Activated CD4-positive, alpha-beta T cell treated with anti-CD3 and anti-CD28 coated beads for 48 hours (primary cell): ENCODE measurements around the gene PSMB3.
"Not testable (repeated sequence)": the region's sequence is repeated elsewhere in the genome, so short reads cannot be mapped to it uniquely, and the experiment has no call there.

Experiments
- DNase-seq: peaks from one replicate; pipeline ENCODE4 v3.0.0-alpha.2; 2020

Gene PSMB3

DNA sequence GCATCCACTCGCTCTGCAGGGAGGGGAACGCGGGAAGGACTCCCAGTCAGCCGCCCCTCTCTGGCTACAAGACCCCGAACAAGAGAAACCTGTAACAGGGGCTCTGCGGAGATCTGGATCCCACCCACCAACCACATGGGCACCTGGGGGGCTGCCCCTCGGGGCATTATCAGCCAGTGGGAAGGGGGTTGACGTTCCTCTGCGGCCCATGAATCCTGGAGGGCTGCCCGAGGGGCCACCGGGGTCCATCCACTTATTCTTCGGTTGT is 2.6 kb upstream of the PSMB3 start:
- DNase-seq = no peak

DNA sequence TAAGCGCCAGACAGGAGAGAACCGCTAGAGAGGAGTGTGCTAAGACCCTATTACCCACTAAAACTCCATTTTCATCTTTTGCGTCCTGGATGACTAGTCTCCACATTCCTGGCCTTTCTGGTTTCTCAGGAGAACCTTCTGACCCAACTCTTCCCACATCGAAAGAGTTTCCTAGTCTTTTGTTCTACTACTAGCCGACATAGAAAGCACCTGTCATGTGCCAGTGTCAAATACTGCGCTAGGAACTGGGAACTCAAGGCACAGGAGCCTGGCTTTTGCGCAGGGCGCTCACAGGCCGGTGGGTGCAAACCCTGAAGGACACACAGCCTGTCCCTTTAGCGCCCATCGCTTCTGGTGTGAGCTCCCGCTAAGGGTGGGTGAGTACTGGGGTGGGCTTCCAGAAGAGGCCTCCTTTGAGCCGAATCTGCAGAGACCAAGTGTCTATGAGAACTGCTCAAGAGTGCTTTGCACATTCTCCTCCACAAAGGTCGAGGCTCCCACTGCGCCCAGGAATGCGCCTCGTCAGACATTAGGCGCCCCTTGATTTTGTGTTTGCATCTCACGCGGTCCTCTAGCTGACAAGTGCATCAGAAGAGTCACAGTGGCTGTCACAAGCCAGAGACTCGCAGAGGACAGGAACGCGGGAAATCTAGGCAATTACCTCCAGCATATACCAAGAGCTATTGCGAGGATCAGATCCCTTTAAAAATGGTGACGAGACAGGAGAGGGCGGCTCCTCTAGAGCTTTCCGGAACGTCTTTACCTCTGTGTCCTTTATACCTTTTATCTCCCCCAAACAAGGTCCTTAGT is 2.0 kb upstream of the PSMB3 start:
- DNase-seq = no peak

DNA sequence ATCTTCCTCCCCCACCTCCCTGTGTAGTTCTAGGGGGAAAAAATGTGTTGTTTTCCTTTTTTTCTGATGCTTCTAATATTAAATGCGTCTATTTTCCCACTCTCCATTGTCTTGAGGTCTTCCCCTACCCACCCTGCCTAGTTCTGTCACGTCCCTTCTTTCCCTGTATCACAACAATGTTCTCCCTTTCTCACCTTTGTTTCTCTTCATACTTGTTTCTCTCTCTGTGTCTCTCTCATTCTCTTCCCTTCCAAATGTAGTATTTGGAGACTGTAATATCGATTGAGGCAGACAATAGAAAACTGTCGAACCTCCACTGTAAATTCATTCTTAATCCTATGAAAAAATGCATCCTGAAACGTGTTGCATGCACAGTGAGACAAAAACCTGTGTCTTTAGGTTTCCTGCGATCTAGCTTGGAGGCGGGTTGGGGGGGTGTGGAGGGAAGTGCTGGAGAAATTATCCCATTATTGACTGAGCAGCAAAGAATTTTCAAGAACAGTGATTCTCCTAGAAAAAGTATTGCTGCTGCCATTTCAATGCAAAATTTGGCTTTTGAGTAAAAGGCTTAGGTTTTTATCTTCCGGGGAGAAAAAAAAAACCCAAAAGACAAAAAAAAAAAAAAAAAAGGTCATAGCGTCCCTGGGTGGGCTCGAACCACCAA is 1.3 kb upstream of the PSMB3 start:
- no peak for DNase-seq

DNA sequence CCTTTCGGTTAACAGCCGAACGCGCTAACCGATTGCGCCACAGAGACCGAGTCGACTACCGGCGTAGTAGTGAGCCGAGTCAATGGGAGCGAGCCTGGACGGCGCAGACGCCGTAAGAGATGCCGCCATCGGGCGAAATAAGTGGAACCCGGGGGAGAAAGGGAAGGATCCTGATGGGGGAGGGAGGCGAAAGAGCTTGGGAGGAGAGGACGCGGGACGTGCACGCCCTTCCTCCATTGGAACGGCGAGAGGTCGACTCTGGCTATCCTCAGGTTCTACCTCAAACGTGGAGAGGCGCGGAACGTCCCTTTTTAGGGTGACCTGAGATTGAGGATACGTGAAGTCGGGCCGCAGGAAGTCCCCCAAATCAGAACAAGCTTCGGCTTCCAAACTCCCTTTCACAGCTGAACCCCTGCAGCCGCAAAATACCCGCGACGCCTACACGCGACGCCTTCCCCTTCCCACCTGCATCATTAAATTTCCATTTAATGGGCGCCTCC is 683 bp upstream of the PSMB3 start:
- peak; percentile 91 for DNase-seq

DNA sequence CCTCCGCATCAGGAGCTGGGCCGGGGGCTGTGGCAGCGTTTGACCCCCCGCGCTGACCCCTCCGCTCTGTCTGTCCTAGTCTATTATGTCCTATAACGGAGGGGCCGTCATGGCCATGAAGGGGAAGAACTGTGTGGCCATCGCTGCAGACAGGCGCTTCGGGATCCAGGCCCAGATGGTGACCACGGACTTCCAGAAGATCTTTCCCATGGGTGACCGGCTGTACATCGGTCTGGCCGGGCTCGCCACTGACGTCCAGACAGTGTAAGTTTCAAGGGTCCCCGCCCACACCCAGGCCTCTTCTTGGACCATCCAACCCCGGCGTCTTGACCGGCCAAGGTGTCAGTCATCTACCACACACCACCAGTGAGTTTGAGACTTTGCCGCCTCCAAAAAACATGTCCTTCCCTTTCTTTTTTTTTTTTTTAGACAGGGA is 548 bp downstream of the PSMB3 start:
- DNase-seq = no peak

DNA sequence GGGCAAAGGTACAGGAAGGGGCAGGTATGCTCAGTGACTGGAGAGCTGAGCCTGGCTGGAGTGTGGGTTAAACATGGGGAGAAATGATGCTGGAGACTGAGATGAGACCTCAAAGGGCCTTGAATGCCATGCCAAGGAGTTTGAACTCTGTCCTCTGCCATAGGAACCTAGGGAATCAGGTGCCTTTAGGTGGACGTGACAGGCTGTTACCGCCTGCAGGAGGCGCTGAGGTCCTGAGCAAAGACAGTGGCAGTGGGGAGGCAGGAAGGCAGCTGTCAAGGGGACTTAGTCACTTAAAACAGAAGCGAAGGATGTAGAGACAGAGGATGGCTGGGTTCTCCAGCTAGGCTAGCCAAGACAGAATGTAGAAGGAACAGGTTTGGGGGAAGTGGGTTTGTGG is 9.1 kb downstream of the PSMB3 start:
- peak; percentile 65 for DNase-seq

DNA sequence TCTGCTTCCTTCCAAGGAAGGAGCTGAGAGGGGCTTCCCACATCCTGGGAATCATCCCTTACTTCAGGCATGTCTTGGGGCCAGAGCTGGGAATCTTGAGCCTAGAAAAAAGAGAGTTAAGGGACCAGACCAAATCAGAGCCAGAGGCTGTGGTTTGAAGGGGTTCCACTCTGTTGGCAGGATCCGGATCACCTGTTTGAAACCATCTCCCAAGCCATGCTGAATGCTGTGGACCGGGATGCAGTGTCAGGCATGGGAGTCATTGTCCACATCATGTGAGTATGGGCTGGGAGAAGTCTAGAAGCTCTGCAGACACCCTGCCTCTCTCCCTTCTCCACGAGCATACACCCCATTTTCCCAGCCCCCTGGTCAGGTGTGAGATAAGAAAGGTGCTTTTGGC is 9.7 kb downstream of the PSMB3 start:
- DNase-seq = no peak

DNA sequence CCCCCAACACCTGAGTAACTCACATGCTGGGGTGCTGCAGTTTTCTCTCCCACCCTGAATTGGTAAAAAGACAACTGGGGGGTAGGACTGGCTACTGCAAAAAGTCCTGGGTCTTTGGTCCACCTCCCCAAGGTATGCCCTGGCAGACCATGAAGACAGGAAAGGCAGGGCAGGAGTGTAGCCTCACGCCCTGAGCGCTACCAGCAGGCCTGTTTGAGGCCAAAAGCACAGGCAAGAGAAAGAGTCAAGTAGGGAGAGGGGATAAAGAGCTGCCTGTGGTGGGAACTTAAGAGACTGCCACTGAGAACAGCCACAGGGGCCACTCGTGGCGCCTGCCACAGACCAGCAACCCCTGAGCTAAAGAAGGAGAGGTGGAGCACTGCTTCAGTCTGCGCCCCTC is 13.8 kb downstream of the PSMB3 start:
- no peak for DNase-seq

DNA sequence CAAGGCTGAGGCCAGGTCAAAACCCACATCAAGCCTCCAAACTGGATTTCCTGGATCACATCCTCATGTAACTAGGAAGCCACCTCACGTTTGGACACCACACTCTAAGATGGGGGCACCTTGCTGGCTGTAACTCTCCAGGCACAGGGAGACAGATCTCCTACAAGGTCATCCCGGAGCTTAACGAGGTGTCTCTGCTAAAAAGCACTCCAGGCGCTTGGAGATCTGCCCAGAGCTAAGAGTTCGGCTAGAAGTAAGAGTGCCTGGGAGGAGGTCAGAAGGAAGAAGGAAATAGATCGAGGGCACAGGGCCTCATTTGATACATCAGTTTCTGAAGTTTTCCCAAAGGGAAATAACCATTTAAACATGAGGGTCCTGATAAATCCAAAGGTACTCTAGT is 15.9 kb downstream of the PSMB3 start:
- no peak for DNase-seq

DNA sequence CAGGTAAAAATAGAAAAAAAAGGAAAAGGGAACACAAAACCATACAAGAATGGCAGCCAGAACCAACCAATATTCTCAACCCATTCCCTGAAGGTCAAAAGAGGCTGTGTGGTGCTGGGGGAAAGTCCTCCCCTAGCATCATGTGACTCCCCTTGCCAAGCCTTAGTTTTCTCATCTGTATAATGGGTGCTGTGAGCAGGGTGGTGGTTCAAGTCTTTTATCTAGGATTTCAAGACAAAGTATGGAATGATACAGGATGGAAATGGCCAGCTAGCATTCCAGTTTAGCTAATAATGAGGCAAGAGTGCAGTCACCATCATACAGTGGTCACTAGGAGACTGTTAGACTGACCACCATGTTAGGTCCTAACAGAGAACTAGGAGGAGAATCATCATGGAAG is 20.7 kb downstream of the PSMB3 start:
- DNase-seq = no peak

DNA sequence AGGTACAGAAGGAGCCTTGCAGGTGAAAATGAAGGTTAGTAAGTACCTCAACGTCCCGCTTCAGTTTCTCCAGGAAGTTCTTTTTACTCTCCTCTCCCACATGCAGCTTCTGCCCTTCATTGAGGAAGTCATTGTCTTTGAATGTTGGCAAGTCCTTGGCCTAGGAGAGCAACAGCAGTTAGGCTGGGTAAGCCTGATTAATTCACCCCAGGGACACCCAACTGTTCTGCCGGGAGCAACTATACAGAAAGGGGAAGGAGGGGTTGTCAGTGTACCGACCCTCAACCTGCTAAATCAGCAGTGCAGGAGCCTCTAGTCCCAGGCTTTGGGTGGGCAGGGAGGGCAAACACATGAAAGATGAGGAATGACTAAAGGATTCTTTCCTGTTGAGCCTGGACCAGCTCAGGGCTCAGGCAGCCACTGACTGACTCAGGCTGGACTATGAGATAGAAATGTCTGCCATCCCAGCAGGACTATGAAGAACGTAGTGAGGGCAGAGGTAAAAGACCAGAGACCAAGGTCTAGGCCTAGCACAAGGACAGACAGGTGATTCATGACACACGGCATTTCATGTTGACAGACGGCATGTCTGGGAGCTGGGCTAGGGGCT is 25.2 kb downstream of the PSMB3 start:
- no peak for DNase-seq

DNA sequence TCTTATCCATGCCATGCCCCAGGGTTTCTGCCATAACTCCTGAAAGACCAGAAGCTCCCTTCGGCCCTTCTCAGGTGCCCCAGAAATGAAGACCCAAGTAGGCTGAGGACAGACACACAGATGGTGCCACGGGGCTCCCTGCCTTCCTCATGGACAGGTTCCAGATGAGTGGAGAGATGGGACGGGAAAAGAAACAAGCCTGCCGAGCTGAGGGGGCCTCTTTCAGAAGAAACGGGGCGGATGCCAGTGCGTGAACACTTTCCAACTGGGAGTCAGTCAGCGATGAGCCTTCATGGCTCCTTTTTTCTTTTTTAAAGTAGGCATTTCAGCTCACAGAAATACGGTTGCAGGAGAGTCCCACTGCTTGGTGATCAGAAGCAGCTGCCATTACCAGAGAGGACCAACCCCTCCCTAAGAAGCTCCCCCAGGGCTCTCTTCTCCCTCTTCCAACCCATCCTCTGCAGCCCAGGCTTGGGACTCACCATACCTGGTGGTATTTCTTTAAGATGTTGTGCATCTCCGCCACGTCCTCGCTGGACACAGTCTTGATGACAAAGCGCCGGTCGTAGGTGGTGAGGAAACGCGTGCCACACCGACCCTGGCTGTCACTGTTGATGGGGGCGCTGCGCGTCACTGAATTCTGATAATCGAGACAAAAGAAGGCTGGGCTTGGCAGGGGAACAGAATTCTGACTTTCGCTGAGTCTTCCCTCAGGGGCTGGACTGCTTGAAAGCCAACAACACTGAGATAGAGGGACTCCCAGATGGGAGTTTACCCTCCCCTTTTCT is 27.6 kb downstream of the PSMB3 start:
- DNase-seq = no peak

DNA sequence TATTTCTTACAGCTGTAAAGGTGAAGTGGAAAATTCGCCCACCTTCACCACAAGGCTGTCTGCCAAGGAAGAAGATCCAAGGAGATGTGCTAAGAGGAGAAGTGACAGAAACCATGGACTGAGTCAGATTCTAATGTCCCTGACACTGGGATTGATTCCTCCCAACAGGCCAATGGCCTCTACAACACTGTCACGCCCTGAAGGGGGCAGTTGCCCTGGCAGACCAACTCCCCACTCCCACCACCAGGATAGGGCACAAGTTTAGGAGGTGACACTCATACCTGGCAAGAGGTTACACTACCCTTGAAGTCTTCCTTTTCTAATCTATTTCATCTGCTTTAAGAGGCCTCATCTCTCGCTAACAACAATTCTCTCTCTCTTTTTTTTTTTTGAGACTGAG is 30.7 kb downstream of the PSMB3 start:
- no peak for DNase-seq

DNA sequence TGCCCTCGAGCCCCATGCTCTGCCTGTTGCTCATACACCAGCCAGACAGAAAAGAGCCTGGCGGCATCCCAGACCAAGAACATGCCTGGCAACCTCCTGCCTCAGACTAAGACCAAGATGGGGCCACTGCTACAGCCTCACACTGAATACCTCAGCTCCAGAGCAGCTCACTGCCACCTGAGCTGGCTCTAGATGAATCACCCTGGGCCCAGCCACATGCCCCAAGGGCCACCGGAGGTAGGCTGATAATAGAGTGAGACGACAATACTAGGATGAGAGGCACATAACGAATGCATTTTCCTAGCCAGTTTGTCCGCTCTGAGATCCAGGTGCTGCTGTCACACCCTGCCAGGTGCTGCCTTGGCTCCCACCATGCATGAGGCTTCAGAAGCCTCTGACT is 33.8 kb downstream of the PSMB3 start:
- DNase-seq = no peak

DNA sequence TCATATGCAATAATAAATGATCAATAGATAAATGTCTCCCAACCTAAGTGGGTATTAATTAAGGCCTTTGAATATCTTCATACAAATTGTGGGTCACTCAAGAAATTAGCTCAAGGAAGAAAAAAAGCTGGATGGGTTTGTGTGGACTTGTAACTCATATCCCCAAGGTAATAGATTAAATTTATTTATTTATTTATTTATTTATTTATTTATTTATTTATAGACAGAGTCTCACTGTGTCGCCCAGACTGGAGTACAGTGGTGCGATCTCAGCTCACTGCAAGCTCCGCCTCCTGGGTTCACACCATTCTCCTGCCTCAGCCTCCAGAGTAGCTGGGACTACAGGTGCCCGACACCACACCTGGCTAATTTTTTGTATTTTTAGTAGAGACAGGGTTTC is 35.5 kb downstream of the PSMB3 start:
- not testable (repeated sequence) for DNase-seq

DNA sequence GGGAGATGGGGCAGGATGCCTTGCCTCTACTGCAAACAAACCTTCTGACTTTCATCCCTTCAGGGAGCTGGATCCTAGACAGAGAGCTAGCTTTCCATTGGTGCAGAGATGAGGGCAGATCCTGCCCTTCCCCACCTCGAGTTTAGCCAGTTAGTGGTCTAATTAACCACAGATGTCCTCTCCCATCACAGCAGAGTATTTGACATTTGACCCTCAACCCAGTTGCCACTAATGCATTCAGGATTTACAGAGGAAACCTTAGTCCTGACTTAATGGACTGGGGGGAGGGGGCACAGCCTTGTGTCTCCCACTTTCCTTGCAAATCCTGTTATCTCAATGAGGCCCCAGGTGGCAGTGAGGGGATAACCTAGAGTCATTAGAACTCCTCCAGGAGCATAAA is 36.6 kb downstream of the PSMB3 start:
- no peak for DNase-seq

DNA sequence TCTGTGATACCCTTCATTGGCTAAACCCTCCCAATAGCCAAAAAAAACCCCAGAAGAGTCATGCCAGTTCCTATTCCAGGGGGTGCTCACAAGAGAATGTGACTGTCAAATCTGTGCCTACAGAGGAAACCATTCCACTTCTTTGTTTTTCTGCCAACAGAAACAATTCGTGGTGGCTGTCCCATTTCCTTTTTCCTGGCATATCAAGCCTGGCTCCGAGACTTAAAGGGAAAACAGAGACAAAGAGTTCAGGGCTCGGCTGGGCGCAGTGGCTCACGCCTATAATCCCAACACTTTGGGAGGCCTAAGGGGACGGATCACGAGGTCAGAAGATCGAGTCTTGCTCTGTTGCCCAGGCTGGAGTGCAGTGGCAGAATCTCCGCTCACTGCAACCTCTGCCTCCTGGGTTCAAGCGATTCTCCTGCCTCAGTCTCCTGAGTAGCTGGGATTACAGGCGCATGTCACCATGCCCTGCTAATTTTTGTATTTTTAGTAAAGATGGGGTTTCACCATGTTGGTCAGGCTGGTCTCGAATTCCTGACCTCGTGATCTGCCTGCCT is 37.7 kb downstream of the PSMB3 start:
- DNase-seq = not testable (repeated sequence)

DNA sequence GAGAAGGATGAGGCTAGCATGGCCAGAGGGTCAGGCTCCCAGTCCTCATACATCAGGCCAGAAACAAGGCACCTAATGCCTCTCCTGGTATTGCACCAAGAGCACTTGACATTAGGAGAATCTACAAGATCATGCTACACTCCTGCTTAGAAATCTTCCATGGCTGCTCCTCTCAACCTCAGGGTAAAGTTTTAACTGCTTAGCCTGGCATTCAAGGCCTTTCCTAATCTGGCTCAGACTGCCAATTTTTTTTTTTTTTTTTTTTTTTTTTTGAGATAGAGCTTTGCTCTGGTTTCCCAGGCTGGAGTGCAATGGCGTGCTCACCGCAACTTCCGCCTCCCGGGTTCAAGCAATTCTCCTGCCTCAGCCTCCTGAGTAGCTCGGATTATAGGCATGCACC is 38.6 kb downstream of the PSMB3 start:
- DNase-seq = no peak

DNA sequence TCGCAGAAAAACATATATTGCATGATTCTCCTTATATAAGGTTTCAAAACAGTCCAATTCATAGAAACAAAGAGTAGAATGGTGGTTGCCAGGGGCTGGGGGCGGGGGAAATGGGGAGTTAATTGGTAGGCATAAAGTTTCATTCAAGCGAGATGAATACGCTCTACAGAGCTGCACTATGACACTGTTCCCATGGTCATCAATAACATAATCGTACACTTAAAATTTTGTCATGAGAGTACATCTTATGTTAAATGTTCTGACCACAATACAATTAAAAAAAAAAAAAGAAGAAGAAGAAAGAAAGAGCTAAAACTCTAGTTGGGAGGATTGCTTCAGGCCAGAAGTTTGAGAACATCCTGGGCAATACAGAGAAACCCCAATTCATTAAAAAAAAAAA is 41.7 kb downstream of the PSMB3 start:
- DNase-seq = no peak

DNA sequence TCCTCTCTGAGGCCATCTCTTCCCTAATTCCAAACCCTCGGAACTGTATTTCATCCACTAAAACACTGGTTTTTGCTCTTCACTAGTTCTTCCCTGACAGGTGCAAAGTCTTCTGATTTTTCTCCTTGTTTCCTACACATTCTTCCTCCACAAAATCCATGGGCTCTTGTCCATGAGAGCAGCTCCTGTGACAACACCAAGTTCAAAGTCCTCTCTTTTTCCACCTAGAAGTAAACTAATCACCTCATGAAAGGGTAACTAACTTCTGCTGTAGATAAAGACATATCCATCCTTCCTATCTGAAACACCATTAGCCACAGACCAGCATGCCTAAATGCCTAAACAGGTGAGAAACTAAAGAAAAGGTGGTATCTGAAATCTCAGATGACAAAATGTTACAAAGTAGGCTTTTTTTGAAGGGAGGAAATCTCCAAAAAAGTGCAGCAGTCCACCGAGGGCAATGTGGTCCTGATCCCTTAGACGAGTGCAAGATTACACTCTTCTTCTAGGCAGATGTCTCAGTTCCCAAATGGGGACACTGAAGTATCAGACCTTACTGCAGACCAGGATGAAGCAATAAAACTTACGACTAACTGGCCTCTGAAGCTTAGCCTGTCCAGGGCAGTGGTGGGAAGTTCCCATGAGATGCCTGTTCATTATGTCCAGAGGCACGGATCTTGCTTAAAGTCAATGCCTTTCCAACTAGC is 44.1 kb downstream of the PSMB3 start:
- DNase-seq = no peak

DNA sequence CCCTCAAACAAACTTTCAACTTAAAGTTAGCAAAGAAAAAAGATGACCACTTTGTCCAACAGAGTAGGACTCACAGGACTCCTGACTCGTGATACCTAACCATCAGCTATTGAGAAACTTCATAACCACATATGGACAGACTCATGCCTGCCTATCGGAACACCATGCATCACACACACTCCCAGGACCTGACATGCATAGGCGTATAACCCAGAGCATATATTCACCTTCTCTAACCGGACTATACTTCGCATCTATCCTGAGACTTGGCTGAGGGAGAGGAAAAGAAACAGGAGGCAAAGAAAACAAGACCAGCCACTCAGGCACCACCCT is 44.6 kb downstream of the PSMB3 start:
- DNase-seq = no peak

DNA sequence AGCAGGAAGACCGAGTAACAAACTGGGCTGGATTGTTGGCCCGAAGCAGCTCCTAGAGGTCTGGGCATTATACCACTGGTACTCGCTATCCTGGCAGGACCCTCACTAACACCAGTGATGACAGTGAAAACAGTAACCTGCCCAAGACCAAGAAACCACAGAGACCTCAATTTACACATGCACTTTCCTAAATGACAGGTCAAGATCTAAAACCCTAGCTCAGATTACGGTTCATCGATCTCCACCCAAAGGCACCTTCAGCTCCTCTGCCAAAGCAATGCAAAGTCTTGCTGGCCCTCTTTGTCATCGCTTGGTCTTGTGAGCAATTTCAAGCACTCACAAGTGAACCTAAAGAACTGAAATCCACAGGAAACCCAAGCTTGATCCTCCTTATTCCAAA is 45.3 kb downstream of the PSMB3 start:
- DNase-seq = no peak
